NCI-H69 (cell line): Measurements from ENCODE around the gene RGR.
A peak's percentile ranks its signal among the peaks of the same experiment; 100 is the strongest.

Source experiments
- DNase-seq: peaks from one replicate; lab custom pipeline; 2025; lab: John Stamatoyannopoulos, UW

RGR gene

DNA sequence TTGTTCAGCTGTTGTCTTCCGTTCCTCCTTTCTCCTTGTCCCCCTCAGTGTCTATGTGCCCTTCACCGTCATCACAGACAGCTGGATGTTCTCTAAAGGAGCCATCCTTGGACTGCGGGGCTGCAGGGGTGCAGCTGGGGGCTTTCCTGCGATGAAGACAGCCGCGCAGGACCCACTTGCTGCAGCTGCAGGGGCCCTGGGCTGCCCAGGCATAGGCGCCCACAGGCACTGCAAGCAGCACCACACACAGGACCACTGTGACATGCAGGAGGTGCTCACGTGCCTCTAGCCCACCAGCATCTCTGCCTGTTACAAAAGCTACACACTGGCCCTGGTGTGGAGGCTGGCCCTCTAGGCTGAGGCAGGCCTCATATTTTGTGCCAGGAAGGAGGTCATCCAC, 22.9 kb upstream of the RGR start:
- no peak for DNase-seq

DNA sequence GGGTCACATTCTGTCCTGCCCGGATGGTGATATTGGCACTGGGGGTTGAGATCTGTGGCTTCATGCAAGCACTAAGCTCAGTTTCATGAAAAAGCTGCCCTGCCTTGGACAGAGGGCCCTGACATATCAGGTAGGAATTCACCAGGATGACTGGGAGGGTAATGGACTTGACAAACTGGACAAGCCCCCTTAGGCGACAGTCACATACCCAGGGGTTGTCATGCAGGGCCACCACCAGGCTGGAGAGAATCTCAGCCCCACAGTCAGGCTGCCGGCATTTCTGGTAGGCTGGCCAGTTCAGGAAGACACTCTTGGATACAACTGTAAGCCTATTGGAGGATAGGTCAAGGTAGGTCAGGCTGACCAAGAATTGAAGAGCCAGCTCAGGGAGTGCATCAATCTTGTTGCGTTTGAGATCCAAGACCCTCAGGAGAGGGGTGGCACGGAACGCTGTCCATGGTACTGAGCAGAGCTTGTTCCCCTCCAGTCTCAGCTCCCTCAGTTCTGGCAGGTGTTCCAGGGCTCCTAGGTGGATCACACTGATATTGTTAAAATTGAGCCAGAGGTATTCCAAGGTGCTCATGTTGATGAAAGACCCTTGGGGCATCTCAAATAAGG, 20.3 kb upstream of the RGR start:
- no peak for DNase-seq

DNA sequence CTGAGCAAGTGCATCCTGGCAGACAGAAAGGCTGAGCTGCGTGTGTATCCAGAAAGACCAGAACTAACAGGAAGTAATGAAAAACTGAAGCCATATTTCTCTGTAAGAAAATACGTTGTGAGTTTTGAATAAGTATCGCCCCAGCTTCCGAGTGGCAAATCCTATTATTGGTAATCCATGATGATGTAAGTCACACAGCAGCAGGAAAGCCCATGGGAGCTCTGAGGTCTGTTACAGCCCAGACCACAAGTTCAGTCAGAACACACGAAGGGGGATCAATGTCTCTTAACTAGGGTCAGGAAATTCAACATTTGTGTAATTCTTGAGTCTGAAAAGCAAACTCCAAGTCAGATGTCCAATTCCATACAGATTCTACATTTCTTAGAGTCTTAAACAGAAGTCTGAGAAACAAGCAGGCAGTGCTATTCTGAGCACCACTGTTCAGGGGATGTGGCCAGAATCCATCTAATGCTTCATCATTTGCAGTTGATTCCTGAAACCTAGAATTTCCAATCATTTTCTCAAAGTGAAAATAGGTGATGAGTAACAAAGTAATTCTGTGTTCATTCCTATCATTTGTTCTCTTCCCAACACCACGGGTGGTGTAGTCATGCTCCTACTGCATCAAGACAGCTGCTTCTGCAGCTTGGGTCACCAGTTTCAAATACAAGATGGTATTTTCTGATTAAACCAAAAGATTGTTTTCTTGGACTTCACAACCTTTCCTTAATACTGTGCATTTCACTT, 19.3 kb upstream of the RGR start, which contains the start of gene LRIT2:
Gene LRIT2 (minus strand): TSS at position 118 of the 747 bp plus-strand sequence. CDS start 24 bp downstream, at position 94.
- DNase-seq, result no peak

DNA sequence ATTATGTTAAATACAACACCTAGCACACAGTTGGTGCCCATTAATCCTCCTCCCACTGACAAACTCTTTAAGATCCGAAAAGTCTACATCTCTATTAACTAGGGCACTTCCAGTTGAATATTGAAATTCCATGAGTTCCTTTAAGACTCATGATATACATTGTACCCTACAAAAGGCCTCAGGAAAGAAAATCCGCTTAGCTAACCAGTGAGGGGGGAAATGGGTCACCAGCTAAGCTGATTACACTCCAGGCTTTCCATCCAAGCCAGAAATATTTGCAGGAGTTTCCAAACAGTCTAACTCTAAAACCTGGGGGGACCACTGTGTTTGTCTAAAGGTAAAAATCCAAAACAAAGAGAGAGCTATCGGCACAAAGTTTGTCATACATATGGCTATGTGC, 18.2 kb upstream of the RGR start:
- no peak for DNase-seq

DNA sequence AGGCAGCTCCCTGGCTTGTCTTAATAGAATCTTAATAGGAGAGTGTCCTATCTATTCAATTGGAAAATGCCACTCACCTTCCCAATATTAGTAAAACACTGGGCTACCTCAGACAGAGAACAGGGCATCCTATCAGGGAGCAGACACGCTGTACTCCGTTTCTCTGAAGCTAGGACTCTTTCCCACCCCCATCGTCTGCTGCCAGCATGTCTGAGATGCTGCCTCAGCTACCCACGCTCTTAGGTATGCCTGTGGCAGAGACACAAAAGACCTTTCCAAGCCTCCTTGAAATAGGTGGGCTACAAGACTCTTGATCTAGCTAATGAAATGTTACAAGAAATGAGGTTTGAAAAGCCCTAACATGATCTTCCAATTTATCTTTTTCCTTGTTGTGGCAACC, 17.0 kb upstream of the RGR start:
- DNase-seq, result no peak

DNA sequence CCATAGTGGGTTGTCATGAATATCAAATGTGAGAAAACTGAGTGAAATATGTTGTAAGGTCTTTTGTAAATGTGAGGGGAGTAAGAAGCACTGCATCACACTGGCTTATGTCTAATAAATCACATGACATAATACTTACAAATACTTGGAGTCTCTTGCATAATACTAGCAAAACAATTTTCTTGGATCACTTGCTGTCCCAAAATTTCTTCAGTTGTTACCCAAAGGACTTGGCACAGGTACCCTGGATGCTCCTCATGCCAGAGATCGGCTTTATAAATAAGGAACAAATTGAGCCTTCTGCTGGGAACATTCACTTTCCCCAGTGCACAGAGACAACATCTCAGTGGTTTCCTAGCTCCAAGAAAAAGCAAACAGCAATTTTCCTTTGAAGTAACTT, 14.5 kb upstream of the RGR start:
- DNase-seq, result no peak

DNA sequence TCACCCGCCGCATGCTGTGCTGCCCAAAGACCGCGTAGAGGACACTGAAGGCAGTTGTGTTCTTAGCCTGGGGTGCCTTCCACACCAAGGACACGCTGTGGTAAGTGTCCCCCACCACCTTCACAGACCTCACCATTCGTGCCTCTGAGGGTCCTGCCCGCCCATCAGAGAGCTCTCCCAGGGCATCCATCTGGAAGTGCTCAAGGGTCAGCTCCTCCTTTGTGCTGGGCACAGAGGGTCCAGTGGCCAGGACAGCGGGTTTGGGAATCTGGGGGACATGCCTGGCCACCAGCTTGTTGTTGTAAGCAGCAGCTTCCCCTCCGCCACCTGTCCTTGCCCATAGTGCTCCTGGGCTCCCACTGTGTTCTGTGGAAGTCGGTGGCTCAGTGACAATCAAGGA, 12.5 kb upstream of the RGR start:
- no peak for DNase-seq

DNA sequence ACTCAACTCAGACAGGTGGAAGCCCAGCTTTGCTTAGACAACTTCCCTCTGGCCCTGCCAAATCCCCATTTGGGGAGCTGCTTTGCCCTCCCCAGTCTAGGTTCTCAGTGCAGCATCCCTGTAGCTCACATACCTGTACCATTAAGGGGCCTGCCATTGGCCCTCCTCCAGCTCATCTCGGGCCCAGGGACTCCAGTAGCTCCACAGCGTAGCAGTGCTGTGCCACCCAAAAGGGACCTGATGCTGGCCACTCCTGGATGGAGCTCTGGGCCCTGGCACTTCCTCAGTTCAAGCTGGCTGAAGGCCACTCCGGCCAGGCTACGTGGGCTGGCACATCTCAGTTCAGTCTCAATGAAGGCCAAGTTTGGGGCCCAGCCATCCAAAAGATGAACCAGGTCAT, 10.9 kb upstream of the RGR start:
- no peak for DNase-seq

DNA sequence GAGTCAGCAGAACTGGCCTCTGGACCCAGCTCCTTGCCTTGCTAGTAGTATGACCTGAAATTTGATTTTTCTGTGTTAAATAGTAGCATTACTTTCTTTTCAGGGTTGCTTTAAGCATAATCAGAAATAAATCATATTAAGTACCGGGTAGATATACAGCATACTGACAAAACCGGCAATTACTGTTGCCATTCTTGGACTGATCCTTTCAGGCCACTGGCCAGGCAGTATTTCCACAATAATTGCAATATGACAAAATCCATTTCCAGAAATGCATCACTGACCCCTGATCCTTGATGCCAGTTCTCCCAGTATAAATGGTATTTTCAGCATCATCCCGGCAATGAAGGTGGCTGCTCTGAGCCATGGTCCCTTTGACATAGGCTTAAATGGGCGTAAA, 10.4 kb upstream of the RGR start:
- no peak for DNase-seq

DNA sequence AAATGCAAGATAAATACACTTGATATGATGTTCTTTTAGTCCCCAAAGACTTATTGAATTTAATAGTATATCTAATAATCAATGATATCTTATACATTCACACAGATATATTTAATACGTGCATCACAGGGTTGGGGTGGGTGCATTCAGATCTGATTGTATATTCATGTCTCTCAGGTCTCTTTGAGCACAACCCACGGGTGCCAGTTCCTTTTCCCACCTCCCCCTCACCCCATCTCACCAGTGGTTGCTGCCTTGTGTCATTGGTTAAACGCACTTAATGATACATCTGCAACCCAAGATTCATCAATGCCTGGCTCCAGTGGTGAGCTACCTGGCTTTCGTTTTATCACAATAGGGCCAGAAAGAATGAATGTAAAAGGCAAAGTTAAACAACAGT, 9.8 kb upstream of the RGR start:
- DNase-seq, result no peak

DNA sequence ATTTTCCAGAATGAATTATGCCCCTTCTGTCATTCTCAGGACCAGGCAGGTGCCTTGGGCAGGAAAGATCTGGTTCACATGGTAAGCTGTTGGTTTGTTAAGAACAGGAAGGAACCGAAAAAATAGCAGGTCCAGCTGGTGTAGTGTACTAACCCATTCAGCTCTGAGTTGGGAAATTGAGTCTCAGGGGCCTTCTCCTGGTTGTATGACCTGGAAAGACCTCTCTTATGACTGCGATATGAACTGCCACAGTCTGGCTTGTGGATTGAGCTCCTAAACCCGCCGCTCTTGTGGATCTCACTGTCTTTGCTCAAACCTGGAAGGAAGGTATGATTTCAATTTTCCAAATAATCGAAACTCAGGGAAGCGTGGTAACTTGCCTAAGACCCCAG, 8.1 kb upstream of the RGR start:
- DNase-seq, result no peak

DNA sequence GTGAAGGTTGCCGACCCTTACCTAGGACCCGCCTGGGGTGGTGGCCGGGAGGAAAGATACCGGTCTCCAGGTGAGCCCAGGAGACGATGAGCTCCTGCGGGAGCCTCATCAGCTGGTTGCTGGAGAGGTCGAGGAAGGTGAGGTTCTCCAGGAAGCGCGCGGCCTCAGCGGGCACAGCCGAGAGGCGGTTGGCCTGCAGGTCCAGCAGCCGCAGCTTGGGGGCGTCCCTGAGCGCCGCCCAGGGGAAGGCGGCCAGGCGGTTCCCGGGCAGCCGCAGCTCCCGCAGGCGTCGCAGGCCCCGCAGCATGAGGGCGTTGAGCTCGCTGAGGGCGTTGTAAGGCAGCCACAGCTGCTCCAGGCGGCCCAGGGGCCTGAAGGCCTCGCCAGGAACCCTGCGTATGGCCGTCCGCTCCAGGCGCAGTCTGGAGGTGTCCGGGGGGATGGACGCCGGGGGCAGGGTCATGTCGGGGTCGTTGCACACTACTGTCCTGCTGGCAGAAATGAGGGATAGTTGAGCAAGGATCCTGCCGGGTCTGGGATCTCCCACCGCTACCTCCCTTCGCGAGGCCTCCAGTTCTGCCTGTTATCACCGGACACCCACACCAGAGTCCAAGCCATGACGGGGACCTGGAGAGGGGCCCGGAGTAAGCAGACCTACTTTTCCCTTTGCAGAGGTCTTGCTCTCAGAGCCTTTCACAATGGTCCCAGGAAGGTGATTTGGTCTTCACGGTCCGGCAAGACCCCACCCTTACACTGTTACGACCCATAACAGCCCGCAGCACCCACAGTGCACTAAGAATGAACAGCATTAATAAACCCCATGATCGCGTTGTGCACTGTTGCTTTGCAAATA, 7.4 kb upstream of the RGR start:
- DNase-seq, result no peak

DNA sequence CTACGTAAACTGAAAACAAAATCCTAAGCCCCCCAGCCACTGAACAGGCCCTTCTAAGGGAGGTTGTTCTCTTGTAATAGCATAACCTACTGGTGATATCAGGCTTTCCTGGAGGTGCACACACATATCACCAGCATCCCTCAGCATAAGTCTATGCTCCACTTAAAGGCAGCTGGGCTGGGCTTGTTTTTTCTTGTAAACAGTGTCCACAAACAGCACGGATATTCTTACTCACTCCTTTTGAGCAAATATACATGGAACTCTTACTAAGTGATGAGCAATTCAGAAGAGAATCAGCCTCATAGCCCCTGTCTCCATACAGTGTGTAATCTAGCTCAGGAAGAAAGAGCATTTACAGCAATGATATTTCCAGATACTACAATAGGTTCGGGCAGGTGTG, 5.9 kb upstream of the RGR start:
- DNase-seq, result no peak

DNA sequence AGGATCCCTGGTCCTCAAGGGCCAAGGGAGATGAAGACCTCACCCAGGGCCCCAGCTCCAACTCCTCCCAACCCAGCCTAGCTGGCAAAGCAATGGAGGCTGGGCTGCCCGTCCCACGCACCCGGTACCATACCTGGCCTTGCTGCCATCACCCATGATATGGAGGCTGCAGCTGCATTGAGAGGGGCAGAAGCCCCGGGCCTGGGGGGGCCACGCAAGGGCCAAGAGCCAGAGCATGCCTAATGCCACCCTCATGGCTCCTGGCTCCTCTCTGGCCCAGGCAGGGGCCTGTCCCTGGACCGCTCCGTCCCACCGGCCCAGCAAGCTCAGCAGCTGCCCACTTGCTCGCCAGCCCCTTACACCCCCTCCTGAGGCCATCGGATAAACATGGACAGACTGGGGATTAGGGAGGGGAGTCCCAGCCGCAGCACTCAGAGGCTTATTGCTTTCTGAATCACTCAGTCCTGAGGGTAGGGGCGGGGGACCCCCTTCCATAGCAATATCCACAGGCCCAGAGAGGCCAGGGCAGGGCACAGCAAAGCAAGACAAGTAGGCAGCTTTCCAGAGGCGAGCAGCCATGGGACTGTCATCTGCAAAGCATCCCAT, 3.6 kb upstream of the RGR start, which contains the start of gene LRIT1:
Gene LRIT1 (minus strand): TSS at position 362 of the 606 bp plus-strand sequence. CDS start 107 bp downstream, at position 255.
- no peak for DNase-seq

DNA sequence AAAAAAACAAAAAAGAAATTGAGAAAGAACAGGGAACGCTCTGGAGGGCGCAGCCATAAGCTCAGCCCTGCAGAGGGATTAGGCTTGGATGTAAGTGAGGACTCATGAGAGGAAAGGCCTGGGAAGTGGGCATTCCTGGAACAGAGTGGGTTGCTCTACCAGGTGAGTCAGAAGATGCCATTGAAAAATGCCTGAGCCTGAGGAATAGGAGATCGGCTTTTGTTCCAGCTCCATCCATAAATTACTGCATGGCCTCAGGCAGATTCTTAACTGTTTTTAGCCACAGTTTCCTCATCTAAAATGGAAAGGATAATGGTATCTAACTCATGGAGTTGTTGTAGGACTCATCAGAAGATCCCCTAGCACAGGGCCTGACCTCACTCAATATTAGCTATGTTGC, 1.1 kb upstream of the RGR start:
- no peak for DNase-seq

DNA sequence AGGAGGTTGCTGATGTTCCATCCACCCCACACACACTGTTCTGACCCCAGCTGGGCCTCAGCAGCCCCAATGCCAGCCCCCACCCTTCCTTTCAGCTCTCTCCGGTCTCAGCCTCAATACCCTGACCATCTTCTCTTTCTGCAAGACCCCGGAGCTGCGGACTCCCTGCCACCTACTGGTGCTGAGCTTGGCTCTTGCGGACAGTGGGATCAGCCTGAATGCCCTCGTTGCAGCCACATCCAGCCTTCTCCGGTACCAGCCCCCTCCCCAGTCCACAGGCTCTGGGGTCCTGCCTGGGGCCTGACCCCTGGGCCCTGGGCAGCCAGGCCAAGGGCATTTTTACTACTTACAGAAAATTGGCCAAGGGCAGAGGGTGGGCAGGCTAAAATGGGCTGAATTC, 2.6 kb downstream of the RGR start:
- no peak for DNase-seq

DNA sequence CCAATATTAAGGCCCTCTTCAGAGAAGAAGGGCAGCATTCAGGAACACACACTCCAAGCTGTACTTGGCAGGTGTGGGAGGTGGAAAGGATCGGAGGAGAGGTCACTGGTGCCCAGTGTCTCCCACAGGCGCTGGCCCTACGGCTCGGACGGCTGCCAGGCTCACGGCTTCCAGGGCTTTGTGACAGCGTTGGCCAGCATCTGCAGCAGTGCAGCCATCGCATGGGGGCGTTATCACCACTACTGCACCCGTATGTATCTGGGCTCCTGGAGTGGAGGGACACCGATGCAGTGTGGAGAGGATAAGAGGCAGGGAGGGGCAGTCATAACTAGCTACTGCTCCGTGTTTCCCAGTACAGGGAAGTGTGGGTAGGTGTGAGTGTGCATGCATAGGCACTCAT, 3.9 kb downstream of the RGR start:
- DNase-seq, result no peak

DNA sequence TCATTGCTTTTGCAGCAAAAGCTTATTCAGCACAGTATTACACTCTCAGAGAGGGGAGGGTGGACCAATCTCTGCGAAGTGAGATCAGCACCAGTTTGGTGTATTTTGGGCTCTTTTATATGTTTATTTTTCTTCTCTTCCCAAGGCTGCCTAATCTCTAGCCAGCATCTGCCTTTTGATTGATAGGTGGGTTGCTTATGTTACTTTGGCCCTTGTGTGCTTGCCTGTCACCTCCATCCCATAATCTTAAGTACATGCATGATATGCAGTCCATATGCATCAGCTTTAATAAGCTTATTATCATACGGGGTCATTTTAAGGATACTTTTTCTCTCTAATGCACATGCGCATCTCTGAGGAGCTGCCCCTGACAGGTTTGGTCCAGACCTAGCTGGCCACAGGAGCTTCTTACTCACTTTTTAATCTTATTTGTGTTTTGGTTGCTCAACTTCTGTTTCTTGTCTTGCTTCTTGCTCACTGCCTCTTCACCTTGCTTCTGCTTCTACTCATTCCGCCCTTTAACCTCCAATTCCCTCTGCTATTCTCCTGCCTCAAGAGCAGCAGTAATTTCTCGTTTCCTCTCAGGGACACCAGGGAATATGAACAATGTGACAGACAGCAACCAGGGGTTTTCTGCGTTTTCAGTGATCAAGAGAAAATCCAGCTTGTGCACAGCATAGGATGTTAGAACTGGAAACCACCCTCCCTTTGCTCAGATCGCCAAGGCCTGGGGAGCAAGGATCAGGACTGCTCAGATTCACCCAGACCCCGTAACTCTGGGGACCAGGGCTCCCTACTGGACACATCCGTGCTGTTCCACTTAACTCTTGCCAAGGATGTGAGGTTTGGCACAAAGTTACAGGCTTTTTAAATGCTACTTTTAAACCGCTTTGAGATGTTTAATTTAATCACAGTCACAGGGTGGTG, 10.0 kb downstream of the RGR start:
- DNase-seq, result no peak

DNA sequence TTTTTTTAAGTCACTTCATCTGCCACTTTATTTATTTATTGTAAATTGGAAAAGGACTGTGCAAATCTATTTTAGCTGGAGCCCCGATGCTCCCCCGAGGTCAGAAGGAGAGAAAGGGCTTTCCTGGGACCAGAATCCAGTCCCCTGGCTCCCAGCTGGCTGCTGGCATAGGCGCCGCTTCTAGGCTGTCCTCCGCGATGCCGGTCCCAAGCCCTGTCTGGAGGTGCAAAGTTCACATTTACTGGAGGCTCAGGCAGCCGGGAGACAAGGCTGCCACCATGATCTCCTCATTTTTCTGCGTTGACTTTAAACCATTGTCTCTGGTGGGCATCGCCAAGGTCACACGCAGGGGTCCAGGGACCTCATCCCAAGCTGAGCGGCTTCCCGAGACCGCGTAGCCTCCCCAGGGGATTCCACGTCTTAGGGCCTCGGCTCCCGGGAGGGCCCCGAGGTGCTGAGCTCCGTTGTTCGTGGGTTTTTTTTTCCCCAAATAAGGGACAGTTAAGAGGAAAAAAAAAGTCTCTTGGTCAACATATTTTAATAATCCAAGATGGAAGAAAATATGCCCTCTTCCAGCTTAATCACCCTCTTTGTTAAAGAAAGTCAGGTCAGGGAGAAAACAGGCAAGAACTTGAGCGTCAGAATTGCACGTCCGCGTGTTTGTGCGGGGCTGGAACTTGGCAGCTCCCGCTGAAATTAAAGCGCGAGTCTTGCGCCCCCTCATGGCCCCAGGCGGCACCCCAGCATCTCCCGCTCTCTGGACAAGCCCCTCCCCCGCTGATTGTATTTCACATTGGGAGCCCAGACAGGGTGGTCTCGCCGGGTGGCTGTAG, 11.9 kb downstream of the RGR start:
- peak; percentile 1 for DNase-seq

DNA sequence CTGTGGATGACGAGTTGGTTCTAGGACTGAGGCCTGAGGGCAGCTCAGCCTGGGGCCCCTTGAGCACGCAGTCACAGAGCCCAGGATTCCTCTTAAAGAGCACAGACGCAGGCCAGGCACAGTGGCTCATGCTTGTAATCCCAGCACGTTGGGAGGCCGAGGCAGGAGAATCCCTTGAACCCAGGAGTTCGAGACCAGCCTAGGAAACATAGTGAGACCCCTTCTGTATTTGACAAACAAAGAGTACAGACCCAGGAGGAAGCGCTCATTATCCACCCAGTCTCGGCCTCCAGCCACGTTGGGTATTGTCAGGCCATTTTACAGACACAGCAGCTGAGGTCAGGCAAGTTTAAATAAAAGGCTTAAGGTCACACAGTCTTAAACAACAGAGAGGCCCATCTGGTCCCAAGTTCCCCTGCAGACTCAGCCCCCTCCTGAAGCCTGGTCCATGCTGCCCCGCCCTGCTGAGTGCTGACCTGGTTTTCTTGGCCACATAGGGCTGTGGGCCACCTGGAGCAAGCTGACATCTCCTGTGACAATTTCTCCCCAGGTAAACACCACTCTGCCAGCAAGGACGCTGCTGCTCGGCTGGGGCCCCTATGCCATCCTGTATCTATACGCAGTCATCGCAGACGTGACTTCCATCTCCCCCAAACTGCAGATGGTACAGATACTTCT, 12.6 kb downstream of the RGR start:
- DNase-seq, result no peak
